ENCODE data around the gene COL20A1.

- TF ChIP-seq, protein P1, sequence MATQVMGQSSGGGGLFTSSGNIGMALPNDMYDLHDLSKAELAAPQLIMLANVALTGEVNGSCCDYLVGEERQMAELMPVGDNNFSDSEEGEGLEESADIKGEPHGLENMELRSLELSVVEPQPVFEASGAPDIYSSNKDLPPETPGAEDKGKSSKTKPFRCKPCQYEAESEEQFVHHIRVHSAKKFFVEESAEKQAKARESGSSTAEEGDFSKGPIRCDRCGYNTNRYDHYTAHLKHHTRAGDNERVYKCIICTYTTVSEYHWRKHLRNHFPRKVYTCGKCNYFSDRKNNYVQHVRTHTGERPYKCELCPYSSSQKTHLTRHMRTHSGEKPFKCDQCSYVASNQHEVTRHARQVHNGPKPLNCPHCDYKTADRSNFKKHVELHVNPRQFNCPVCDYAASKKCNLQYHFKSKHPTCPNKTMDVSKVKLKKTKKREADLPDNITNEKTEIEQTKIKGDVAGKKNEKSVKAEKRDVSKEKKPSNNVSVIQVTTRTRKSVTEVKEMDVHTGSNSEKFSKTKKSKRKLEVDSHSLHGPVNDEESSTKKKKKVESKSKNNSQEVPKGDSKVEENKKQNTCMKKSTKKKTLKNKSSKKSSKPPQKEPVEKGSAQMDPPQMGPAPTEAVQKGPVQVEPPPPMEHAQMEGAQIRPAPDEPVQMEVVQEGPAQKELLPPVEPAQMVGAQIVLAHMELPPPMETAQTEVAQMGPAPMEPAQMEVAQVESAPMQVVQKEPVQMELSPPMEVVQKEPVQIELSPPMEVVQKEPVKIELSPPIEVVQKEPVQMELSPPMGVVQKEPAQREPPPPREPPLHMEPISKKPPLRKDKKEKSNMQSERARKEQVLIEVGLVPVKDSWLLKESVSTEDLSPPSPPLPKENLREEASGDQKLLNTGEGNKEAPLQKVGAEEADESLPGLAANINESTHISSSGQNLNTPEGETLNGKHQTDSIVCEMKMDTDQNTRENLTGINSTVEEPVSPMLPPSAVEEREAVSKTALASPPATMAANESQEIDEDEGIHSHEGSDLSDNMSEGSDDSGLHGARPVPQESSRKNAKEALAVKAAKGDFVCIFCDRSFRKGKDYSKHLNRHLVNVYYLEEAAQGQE (IDR thresholded peaks at IDR 0.05; ENCODE audit: insufficient read depth in 1 of 2, low read depth in 2 of 2, low read length in 1 of 2), result no peak
- no peak for TF ChIP-seq CTCF (IDR thresholded peaks at IDR 0.05)
Measured at GRCh38 chr20:63310265-63310991, 17.4 kb downstream of the COL20A1 start.
